Measurements from ENCODE around the gene ELANE. TPM values are rescaled to one million over a fixed set of nuclear protein-coding genes. Genes with fewer than 3 reads are reported as not detected.
"Not testable (repeated sequence)": the region's sequence is repeated elsewhere in the genome, so short reads cannot be mapped to it uniquely, and the experiment has no call there.

ELANE gene
- total RNA-seq, 1 donor from 2014 or later: 0.58 TPM

GRCh38 chr19:815775-816499 is 36.2 kb upstream of the ELANE start:
- H3K27ac ChIP-seq (replicated peaks): no peak overlapping the region
- TF ChIP-seq, protein P1, sequence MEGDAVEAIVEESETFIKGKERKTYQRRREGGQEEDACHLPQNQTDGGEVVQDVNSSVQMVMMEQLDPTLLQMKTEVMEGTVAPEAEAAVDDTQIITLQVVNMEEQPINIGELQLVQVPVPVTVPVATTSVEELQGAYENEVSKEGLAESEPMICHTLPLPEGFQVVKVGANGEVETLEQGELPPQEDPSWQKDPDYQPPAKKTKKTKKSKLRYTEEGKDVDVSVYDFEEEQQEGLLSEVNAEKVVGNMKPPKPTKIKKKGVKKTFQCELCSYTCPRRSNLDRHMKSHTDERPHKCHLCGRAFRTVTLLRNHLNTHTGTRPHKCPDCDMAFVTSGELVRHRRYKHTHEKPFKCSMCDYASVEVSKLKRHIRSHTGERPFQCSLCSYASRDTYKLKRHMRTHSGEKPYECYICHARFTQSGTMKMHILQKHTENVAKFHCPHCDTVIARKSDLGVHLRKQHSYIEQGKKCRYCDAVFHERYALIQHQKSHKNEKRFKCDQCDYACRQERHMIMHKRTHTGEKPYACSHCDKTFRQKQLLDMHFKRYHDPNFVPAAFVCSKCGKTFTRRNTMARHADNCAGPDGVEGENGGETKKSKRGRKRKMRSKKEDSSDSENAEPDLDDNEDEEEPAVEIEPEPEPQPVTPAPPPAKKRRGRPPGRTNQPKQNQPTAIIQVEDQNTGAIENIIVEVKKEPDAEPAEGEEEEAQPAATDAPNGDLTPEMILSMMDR (IDR thresholded peaks at IDR 0.05; ENCODE audit: borderline replicate concordance): no peak
- no peaks in the 10 kb centered on the region for H3K4me1 ChIP-seq
- no peak overlapping the region for H3K4me3 ChIP-seq
- H3K9me3 ChIP-seq (replicated peaks): no peaks in the 10 kb centered on the region
- H3K36me3 ChIP-seq: peaks cover 23% of the 10 kb centered on the region
- intact Hi-C loops (cut with micrococcal nuclease): no loop called here
- DNase-seq: no peak
- no peaks in the 10 kb centered on the region for H3K27me3 ChIP-seq (ENCODE audit: low read depth)

- H3K27ac ChIP-seq (replicated peaks): no peak overlapping the region
- no peak overlapping the region for H3K4me3 ChIP-seq
- TF ChIP-seq, protein P1 (IDR thresholded peaks at IDR 0.05; ENCODE audit: borderline replicate concordance): no peak
- intact Hi-C loops (cut with micrococcal nuclease): no loop called here
- peaks cover 18% of the 10 kb centered on the region for H3K36me3 ChIP-seq
- no peaks in the 10 kb centered on the region for H3K9me3 ChIP-seq (replicated peaks)
- DNase-seq: no peak
- peaks cover 4% of the 10 kb centered on the region for H3K4me1 ChIP-seq
- peaks cover 5% of the 10 kb centered on the region for H3K27me3 ChIP-seq (ENCODE audit: low read depth)
Observed at GRCh38 chr19:816500-816857, 35.6 kb upstream of the ELANE start.

- H3K4me3 ChIP-seq; H3K9me3 ChIP-seq (replicated peaks); H3K36me3 ChIP-seq; DNase-seq; intact Hi-C loops (cut with micrococcal nuclease); H3K27ac ChIP-seq (replicated peaks): not testable (repeated sequence)
- Histone ChIP-seq H3K4me1 (peaks cover 15% of the 10 kb centered on the region), H3K27me3 (ENCODE audit: low read depth) (peaks cover 34% of the 10 kb centered on the region)
Observed at GRCh38 chr19:820212-820611, 31.9 kb upstream of the ELANE start.

DNA sequence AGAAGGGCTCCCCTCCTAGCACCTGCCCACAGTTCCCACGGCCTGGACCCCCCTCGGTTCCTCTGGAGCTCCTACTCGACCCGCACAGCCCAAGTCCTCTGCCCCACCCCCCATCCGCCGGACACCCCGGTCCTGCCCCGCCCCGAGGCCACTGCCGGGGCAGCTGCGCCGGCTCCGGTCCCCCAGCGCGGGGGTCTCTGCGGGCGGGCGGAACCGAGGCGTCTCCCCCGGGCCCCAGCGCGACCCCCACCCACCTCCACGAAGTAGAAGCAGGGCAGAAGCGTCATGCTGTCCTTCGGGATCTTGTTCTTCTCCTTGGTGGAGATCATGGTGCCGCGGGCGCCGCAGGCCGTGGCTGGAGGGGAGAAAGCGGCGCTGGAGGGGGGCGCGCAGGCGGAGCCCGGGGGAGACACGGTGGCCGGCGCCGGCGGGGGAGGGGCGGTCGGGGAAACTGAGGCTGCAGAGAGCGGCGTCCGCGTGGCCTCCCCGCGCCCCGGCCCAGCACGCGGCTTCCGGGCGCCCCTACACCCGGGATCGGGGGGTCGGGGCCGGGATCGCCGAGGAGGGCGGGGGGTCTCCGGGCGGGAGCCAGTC is 30.8 kb upstream of the ELANE start:
- intact Hi-C loops (cut with micrococcal nuclease): no loop called here
- no peak for DNase-seq
- peaks cover 36% of the 10 kb centered on the region for H3K27me3 ChIP-seq (ENCODE audit: low read depth)
- no peak overlapping the region for H3K27ac ChIP-seq (replicated peaks)
- TF ChIP-seq, protein P1 (IDR thresholded peaks at IDR 0.05; ENCODE audit: borderline replicate concordance): no peak
- H3K9me3 ChIP-seq (replicated peaks): no peaks in the 10 kb centered on the region
- peaks cover 15% of the 10 kb centered on the region for H3K4me1 ChIP-seq
- peak overlapping the region; percentile 63 for H3K4me3 ChIP-seq
- no peaks in the 10 kb centered on the region for H3K36me3 ChIP-seq

GRCh38 chr19:821825-822503 is 30.1 kb upstream of the ELANE start, which contains the start of gene PLPPR3:
Gene PLPPR3, minus strand, starts transcription at chr19:821955. Its CDS starts 396 bp downstream, at chr19:821559.
- Histone ChIP-seq H3K27ac (replicated peaks) (no peak within 1 kb of the TSS), H3K4me3 (peak within 1 kb of the TSS; percentile 63), H3K9me3 (replicated peaks) (no peaks in the 10 kb centered on the region), H3K36me3 (no peaks in the 10 kb centered on the region), H3K27me3 (ENCODE audit: low read depth) (peaks cover 36% of the 10 kb centered on the region), H3K4me1 (peaks cover 15% of the 10 kb centered on the region)
- intact Hi-C loops (cut with micrococcal nuclease): no loop called here
- DNase-seq: no peak
- TF ChIP-seq, protein P1 (IDR thresholded peaks at IDR 0.05; ENCODE audit: borderline replicate concordance): no peak
